MM.1S (cell line): ENCODE measurements around the gene MS4A8.

Experiments
- DNase-seq: peaks from one replicate; pipeline ENCODE4 v3.0.0-alpha.2; 2015
- H2AFZ ChIP-seq: fragments of 300-600 bp; sonication (generic); 2 replicates; pipeline ENCODE4 v1.6.0; 2016; ENCODE audit warnings: antibody characterized with exemption, low read length
- H3F3A ChIP-seq: fragments of 300-600 bp; sonication (generic); 2 replicates; pipeline ENCODE4 v1.6.1; 2016; ENCODE audit warnings: mild to moderate bottlenecking, antibody characterized with exemption, low read length, moderate library complexity, mixed read lengths; ENCODE audit not compliant: insufficient read depth
- H3K27ac ChIP-seq: fragments of 300-600 bp; sonication (generic); 2 replicates; pipeline ENCODE4 v1.5.1; 2016; ENCODE audit warnings: mild to moderate bottlenecking, low read length
- H3K27me3 ChIP-seq: fragments of 300-600 bp; sonication (generic); replicated peaks from 2 replicates; pipeline ENCODE4 v1.6.0; 2016; ENCODE audit warnings: low read length; ENCODE audit not compliant: insufficient read depth
- H3K36me3 ChIP-seq: fragments of 300-600 bp; sonication (generic); replicated peaks from 2 replicates; pipeline ENCODE4 v1.6.1; 2016; ENCODE audit warnings: mild to moderate bottlenecking, low read length, mixed read lengths; ENCODE audit not compliant: insufficient read depth
- H3K4me1 ChIP-seq: fragments of 300-600 bp; sonication (generic); 2 replicates; pipeline ENCODE4 v1.6.1; 2016; ENCODE audit warnings: low read length, mixed read lengths
- H3K4me2 ChIP-seq: fragments of 300-600 bp; sonication (generic); 2 replicates; pipeline ENCODE4 v1.6.0; 2016; ENCODE audit warnings: low read depth, low read length
- H3K4me3 ChIP-seq: fragments of 300-600 bp; sonication (generic); 2 replicates; pipeline ENCODE4 v1.5.1; 2016; ENCODE audit warnings: low read length, mixed read lengths
- H3K79me2 ChIP-seq: fragments of 300-600 bp; sonication (generic); 2 replicates; pipeline ENCODE4 v1.6.1; 2016; ENCODE audit warnings: mixed run types, low read length, mixed read lengths
- H3K9ac ChIP-seq: fragments of 300-600 bp; sonication (generic); 2 replicates; pipeline ENCODE4 v1.6.1; 2016; ENCODE audit warnings: low read length, mixed read lengths
- H3K9me2 ChIP-seq: fragments of 300-600 bp; sonication (generic); replicated peaks from 2 replicates; pipeline ENCODE4 v1.6.1; 2016; ENCODE audit warnings: mild to moderate bottlenecking, low read length, mixed read lengths; ENCODE audit not compliant: insufficient read depth
- H3K9me3 ChIP-seq: fragments of 300-600 bp; sonication (generic); replicated peaks from 2 replicates; pipeline ENCODE4 v1.6.1; 2016; ENCODE audit warnings: mild to moderate bottlenecking, low read length, mixed read lengths; ENCODE audit not compliant: insufficient read depth
- H4K20me1 ChIP-seq: fragments of 300-600 bp; sonication (generic); 2 replicates; pipeline ENCODE4 v1.6.1; 2016; ENCODE audit warnings: mild to moderate bottlenecking, low read length, moderate library complexity, mixed read lengths; ENCODE audit not compliant: insufficient read depth
- EZH2 ChIP-seq: fragments of 300-600 bp; sonication (generic); optimal IDR thresholded peaks from 2 replicates; pipeline ENCODE3; 2017; ENCODE audit warnings: low read depth, mild to moderate bottlenecking, antibody characterized with exemption, low read length, mixed read lengths
- EZH2phosphoT487 ChIP-seq: fragments of 300-600 bp; sonication (generic); IDR thresholded peaks from 2 replicates; pipeline ENCODE4 v1.6.1; 2018; ENCODE audit warnings: antibody characterized with exemption, low read length
- TF ChIP-seq, protein P1 (sequence below): fragments of 300-600 bp; sonication (generic); IDR thresholded peaks from 2 replicates; pipeline ENCODE4 v1.5.1; 2016; ENCODE audit warnings: antibody characterized with exemption, low read length, mixed read lengths

The MS4A8 gene

DNA sequence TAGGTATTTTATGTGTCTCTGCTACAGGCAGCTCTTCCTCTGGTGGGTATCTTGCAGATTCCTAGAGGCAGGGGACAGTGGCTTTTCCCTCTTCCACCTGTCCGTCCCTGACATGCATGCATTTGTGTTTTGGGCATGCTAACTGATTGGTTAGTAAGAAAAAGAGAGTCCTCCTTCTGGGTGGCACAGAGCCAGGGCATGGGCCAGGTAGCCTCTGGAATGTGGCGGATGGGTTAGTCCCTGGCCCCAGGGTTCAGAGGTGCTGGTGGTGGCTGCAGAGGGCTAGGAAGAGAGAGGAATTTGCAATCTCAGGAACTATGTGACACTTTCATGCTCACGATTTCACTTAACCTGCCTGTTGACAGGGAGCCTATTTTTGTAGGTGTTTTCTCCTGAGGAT is 51.5 kb downstream of the MS4A8 start:
- no peak for DNase-seq
- Histone ChIP-seq H3K4me1 (peaks cover 4% of the 10 kb centered on the region), H3K36me3 (no peaks in the 10 kb centered on the region), H3K9me3 (no peaks in the 10 kb centered on the region), H3K4me3 (no peak overlapping the region), H3K9me2 (no peaks in the 10 kb centered on the region), H4K20me1 (no peaks in the 10 kb centered on the region), H3K4me2 (no peak overlapping the region), H3F3A (no peaks in the 10 kb centered on the region; the same call in 1 of the 2 replicates), H3K9ac (no peak overlapping the region), H3K27me3 (no peaks in the 10 kb centered on the region), H3K79me2 (no peaks in the 10 kb centered on the region), H3K27ac (no peak overlapping the region), H2AFZ (no peak overlapping the region)
- TF ChIP-seq, protein P1, sequence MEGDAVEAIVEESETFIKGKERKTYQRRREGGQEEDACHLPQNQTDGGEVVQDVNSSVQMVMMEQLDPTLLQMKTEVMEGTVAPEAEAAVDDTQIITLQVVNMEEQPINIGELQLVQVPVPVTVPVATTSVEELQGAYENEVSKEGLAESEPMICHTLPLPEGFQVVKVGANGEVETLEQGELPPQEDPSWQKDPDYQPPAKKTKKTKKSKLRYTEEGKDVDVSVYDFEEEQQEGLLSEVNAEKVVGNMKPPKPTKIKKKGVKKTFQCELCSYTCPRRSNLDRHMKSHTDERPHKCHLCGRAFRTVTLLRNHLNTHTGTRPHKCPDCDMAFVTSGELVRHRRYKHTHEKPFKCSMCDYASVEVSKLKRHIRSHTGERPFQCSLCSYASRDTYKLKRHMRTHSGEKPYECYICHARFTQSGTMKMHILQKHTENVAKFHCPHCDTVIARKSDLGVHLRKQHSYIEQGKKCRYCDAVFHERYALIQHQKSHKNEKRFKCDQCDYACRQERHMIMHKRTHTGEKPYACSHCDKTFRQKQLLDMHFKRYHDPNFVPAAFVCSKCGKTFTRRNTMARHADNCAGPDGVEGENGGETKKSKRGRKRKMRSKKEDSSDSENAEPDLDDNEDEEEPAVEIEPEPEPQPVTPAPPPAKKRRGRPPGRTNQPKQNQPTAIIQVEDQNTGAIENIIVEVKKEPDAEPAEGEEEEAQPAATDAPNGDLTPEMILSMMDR = no peak
- TF ChIP-seq EZH2 (no peak), EZH2phosphoT487 (no peak)

DNA sequence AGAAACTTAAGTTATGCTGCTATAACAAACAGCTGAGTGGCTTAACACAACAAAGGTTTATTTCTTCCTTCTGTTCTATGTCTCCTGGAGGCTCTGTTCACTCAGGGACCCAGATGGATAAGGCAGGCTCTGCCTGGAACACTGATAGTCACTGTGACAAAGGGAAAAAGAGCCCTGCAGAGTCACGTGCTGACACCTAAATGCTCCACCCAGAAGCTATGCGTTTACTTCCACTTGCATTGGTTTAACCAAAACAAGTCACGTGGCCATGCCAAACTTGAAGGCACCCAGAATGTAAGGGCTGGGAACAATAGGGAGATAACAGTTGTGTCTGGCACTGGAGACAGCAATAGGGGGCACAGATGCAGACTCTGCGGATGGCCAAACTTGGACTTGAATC is 53.9 kb downstream of the MS4A8 start:
- DNase-seq = no peak
- Histone ChIP-seq H3K79me2 (no peaks in the 10 kb centered on the region), H3K27ac (no peak overlapping the region), H3K4me2 (no peak overlapping the region), H3K36me3 (no peaks in the 10 kb centered on the region), H3K4me1 (peaks cover 15% of the 10 kb centered on the region), H3K9me2 (no peaks in the 10 kb centered on the region), H2AFZ (no peak overlapping the region), H3K9ac (no peak overlapping the region), H4K20me1 (no peaks in the 10 kb centered on the region), H3K27me3 (no peaks in the 10 kb centered on the region), H3K9me3 (no peaks in the 10 kb centered on the region), H3F3A (no peaks in the 10 kb centered on the region; the same call in none of the 2 replicates), H3K4me3 (no peak overlapping the region)
- TF ChIP-seq EZH2phosphoT487 = no peak
- TF ChIP-seq, protein P1 = no peak
- no peak for TF ChIP-seq EZH2

DNA sequence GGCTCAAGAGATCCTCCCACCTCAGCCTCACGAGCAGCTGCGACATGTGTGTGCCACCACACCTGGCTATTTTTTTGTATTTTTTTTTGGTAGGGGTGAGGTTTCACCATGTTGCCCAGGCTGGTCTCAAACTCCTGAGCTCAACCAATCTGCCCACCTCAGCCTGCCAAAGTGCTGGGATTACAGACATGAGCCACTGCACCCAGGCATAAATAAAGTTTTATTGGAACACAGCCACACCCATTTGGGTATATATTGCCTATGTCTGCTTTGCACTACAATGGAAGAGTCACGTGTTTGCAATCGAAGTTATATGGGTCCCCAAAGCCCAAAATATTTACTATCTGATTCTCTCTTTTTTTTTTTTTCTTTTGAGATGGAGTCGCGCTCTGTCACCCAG is 55.5 kb downstream of the MS4A8 start:
- Histone ChIP-seq H3K9me3 (no peaks in the 10 kb centered on the region), H3K79me2 (no peaks in the 10 kb centered on the region), H2AFZ (no peak overlapping the region), H3K4me3 (no peak overlapping the region), H3K4me2 (no peak overlapping the region), H3K36me3 (no peaks in the 10 kb centered on the region), H3K27ac (no peak overlapping the region), H4K20me1 (no peaks in the 10 kb centered on the region), H3K9ac (no peak overlapping the region), H3K9me2 (no peaks in the 10 kb centered on the region), H3F3A (no peaks in the 10 kb centered on the region; the same call in none of the 2 replicates), H3K27me3 (no peaks in the 10 kb centered on the region), H3K4me1 (peaks cover 15% of the 10 kb centered on the region)
- no peak for DNase-seq
- TF ChIP-seq EZH2phosphoT487 = no peak

DNA sequence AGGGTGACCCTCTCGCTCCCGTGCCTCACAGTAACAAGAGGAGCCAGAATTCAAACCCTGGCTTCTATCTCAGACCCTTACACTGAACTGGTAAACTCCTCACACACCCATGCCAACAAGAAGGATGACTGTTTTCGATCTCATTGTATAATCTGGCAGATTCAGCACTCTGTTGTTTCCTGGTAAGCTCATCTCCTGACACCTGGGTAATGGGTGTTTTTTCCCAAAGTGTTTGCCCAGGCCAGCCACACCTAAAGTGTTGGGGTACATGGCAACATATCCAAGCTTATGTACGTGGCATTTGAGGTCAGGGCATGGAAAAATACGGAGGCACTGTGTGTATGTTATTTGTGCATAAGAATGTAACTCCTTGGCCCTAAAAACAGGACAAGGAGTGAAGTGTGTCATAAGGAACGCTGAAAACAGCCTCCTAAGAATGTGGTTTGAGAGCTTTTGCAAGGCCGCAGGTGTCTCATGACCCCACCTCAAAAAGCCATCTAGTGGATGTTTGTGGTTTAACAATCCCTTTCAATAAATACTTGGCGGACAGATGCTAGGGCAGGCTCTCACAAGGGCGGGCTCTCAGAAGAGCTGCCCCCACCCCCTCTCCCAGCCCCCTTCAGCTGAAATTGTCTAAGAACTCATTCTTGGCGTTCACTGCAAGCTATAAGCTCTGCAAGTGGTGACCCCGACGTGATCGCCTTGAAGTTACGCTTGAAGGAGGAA is 57.1 kb downstream of the MS4A8 start, which contains the start of gene MS4A15:
TSS of gene MS4A15 (plus strand) at position 561 of the 726 bp plus-strand sequence. CDS start 6,867 bp downstream, outside the sequence.
- H3F3A ChIP-seq = no peaks in the 10 kb centered on the region; the same call in none of the 2 replicates
- H3K4me1 ChIP-seq = peaks cover 22% of the 10 kb centered on the region
- H3K36me3 ChIP-seq = no peaks in the 10 kb centered on the region
- H3K9ac ChIP-seq = peak within 1 kb of the TSS; percentile 10; the same call in 1 of the 2 replicates
- H3K27ac ChIP-seq = peak within 1 kb of the TSS; percentile 69
- no peaks in the 10 kb centered on the region for H3K9me3 ChIP-seq
- H3K4me2 ChIP-seq = peak within 1 kb of the TSS; percentile 12; the same call in 1 of the 2 replicates
- H4K20me1 ChIP-seq = no peaks in the 10 kb centered on the region
- DNase-seq = peak; percentile 80
- no peaks in the 10 kb centered on the region for H3K79me2 ChIP-seq
- H2AFZ ChIP-seq = peak within 1 kb of the TSS; percentile 83
- no peak within 1 kb of the TSS for H3K4me3 ChIP-seq
- TF ChIP-seq, protein P1 = peak; percentile 55
- TF ChIP-seq EZH2 = no peak
- no peaks in the 10 kb centered on the region for H3K9me2 ChIP-seq
- H3K27me3 ChIP-seq = no peaks in the 10 kb centered on the region
